ENCODE data around the gene RERE.
"Not testable (repeated sequence)": the region's sequence is repeated elsewhere in the genome, so short reads cannot be mapped to it uniquely, and the experiment has no call there.

The RERE gene

GRCh38 chr1:8712413-8713231 is 104.8 kb downstream of the RERE start:
- no peak for DNase-seq

DNA sequence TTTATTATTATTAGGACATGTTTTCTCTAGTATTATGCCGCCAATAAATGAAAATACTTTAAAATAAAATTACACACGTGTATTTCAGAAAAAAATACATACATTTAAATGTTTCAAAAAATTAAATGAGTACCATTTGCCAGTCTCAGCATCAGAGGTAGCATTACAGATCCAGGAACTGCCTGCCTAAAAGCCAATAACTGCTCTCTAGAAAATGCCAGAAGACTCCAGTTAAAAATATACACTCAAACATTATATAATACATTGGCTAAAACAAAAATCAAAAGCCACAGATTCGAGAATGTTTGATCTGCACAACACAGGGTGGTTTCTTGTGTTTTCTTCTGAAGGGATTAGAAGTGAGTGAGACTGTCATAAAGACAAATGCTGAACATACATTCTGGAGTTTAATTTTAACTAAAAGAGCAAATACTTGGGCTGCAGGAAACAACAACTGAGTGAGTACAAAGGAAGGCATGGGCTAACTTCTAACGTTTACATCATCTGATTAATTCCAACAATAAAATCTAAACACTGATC is 105.5 kb downstream of the RERE start:
- DNase-seq: no peak

- no peak for DNase-seq
These were observed 106.3 kb downstream of the RERE start for GRCh38 chr1:8711151-8711550.

DNA sequence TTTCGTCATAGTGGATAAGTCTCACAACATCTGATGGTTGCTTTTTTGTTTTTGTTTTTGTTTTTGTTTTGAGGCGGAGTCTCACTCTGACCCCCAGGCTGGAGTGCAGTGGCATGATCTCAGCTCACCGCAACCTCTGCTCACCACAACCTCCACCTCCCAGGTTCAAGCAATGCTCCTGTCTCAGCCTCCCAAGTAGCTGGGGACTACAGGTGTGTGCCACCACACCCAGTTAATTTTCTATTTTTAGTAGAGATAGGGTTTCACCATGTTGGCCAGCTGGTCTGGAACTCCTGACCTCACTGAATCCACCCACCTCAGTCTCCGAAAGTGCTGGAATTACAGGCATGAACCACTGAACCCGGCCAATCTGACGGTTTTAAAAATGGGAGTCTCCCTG is 109.2 kb downstream of the RERE start:
- DNase-seq: no peak

- DNase-seq: no peak
These were observed 110.4 kb downstream of the RERE start for GRCh38 chr1:8706995-8707396.

DNA sequence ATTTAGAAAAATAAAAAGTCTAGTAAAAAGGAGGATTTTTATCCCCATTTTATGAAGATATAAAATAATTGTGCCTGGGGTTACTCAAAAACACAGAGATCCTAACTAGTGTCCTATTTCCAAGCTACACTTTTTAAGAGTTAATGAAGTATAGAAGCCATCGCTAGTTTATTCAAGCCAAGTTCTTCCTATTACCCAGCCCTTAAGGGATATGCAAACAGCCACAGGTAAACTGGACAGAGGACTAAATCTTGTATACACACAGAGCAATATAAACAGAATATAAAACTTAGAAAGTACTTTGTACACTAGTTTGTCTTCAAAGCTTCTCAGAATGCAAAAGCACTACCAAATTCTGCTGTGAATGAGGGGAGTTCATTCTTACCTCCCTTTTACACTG is 111.1 kb downstream of the RERE start:
- DNase-seq: no peak

GRCh38 chr1:8704866-8705506 is 112.5 kb downstream of the RERE start:
- DNase-seq: no peak

DNA sequence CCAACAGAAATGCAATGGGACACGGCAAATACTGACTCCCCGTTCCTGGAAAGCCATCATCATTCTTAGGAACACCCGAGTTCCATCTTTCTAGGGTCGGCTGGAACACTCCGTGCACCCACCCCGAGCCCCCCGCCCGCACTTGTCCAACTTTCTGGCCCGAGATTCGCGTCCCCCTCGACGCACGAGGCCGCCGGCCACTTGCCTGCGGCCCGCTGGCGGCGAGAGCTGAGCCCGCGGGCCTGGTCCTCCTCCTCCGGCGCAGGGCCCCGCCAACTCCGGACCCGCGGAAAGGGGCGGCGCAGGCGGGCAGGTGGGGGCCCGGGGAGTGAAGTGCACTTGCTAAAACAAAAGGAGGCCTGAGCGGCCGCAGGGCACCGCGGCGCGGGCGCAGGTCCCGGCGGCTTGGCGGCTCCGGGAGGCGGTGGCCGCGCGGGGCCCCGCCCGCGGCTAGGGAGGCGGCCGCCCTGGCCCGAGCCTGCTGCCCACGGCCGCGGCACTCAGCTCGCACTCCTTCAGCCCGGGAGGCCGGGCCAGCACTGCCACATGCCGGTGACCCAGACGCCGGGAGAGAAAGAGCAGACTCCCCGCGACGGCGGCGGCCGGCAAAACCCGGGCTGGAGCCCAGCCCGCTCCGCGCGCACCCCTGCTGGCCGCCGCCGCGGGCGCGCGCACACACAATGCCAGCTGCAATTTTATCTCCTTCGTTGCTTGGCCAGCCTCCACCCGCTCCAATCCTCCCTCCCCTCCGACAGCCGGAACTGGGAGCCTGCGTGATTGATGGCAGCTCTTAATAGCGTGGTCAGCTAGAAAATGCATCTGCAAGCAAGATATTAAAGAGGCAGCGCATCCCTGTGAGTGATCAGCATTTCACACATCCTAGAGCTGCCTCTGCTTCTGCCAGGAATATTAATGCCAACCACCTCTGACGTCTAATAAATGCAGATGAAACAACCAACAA is 114.3 kb downstream of the RERE start:
- DNase-seq: no peak

- DNase-seq: no peak
These were observed 115.0 kb downstream of the RERE start for GRCh38 chr1:8702472-8702849.

DNA sequence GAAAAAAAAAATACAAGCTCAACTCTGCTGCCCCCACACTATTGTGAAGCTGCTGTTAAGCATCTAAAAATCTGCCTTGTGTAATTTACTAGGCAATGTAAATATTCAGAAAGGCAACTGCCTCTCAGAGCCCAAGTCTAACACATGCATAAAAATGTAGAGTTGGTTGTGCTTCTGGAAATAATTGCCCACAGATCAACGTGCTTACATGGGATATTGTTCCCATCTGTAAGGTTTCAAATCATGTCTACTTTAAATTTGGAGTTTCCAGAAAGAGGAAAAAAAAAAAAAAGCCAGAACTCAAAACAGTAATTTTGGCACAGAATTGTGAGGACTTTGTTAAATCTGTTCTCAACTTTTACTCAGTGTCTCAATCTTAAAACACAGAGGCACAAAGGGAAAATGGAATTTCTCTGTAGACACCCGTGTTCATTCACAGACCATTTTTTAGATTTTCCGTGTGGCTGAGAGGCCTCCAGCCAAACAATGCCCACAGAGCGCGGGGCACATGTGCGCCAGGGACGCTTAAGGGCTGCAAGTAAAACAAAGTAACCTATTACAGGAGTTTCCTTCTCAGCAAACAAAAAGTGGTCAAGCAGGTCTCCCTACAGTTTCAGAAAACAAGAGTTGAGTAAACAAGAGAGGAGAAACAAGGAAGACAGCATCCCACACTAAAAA is 115.5 kb downstream of the RERE start:
- no peak for DNase-seq

DNA sequence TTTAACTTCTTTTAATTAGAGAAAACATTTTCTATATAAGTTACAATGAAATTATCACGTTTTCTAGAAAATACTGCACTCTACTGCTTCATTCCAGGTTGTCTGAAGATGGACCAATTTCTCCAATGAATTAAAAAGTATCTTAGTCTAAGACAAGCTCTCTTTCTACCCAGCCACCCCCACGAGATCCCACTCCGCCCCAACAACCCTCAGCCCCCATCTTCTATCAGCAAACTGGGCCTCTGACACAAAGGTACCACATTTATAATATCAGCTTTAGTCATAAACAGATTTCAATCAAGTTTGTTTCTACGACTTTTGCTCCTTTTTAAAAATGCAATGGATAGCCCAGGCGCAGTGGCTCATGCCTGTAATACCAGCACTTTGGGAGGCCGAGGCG is 117.8 kb downstream of the RERE start:
- no peak for DNase-seq

GRCh38 chr1:8698937-8699447 is 118.4 kb downstream of the RERE start:
- no peak for DNase-seq

GRCh38 chr1:8698012-8698630 is 119.3 kb downstream of the RERE start:
- DNase-seq: no peak

GRCh38 chr1:8695442-8695841 is 122.0 kb downstream of the RERE start:
- not testable (repeated sequence) for DNase-seq

DNA sequence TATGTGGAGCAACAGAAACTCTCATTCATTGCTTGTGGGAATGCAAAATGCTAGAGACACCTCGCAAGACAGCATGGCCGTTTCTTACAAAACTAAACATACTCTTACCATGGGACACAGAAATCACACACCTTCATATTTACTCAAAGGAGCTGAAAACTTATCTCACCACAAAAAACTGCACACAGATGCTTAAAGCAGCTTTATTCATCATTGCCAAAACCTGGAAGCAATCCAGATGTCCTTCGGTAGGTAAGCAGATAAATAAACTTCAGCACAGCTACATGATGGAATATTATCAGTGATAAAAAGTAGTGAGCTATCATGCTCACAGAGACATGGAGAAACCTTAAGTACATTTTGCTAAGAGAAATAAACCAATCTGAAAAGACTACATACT is 124.3 kb downstream of the RERE start:
- DNase-seq: no peak

GRCh38 chr1:8691662-8692061 is 125.8 kb downstream of the RERE start:
- DNase-seq: no peak

DNA sequence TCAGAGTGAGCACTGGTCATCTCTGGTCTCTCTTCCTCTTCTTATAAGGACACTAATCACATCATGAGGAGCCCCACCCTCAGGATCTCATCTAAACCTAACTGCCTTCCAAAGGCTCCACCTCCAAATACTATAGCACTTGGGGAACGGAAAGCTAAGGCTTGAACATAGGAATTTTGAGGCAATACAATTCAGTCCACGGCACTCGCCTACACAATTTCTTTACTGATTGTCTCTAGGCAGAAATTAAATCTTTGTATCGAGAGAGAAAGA is 127.3 kb downstream of the RERE start:
- no peak for DNase-seq

DNA sequence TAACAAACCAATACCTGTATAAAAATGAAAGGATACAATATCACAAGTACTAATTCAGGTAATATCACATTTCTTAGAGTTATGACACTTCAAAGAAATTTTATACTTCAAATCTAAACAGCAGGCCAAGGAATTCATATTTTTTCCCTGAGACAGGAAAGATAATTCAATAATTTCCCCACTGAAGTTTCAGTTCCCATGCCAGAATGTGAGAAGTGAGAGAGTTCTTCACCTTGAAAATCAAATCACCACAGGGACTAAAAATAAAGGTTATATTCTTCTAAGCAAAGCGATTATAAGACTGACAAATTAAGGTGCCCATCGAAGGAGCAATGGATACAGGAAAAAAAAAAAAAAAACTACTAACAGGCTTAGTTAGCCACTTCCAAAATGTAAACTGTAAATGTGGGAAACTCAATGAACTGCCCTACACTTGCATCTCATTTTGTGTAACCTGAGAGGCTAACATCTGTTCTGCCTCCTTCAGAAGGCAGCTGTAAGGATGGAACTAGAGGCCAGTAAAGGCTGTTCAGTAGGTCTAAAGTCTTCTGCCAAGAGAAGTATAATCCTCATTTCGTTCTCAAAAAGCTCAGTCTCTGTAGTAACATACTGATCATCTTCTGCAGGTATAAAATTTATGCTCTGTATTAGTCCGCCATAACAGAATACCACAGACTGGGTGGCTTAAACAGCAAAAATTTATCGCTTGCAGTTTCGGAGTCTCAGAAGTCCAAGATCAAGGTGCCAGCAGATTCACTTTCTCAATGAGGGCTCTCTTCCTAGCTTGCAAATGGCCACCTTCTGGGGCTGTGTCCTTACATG is 127.8 kb downstream of the RERE start:
- DNase-seq: no peak

DNA sequence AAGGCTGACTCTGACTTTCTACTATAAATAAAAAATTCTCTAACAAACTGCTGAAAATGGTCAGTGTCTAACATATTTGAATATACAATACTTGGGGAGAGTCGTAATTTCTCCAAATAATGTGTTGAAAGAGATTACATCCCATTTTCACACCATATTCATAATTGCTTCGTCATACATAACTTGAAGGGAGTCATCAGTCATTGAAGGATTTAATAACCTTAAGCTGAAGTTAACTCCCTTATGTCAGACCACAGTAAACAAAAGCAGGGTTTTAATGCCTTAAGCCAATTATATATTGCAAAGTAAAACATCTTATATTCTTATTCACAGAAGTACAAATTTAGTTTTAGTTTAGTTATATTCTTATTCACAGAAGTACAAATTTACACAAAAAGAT is 129.9 kb downstream of the RERE start:
- no peak for DNase-seq

DNA sequence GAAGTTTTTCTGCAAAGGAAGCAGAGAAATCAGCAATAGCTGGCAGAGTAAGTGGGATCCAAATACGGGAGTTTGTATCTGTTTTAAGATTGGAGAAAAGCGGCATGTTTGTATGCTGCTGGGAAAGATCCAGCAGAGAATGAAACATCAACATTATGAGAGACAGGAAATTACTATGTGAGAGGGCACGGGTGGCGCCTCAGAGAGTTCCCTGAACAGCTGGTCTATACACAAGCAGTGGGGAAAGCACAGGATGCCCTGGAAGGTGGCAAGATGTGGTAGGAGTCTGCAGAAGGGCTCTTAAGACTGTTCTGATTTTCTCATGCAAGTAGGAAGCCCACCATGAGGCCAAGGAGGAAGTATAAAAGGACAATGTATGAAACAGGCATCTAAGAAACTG is 130.4 kb downstream of the RERE start:
- no peak for DNase-seq

DNA sequence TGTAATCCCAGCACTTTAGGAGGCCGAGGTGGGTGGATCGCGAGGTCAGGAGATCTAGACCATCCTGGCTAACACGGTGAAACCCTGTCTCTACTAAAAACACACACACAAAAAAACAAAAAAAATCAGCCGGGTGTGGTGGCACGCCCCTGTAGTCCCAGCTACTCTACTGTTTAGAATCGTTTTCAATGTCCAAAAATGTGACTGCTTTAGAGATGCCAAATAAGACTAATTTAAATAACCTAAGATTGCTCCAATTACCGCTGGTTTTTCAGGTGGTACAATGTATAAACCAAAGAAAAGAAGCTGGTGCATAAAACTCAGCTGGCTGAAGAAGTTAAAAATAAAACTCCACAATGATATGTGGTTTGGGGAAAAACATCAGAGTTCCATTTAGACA is 132.0 kb downstream of the RERE start:
- DNase-seq: no peak

All from NK-92 treated with Interleukin-12 subunit alpha and Interleukin-12 subunit beta, amount 100 ng/mL, for 24 hours (cell line).